Camera-type eye (tissue), 1 donor: ENCODE results near the gene ZAP70. TPM values are rescaled to one million over a fixed set of nuclear protein-coding genes. Genes with fewer than 3 reads are reported as not detected.

Source experiments
- total RNA-seq: library from RNA; depleted of rRNA; stranded (reverse); fragments of >200 nt; gene quantifications from one replicate; pipeline ENCODE4 v1.2.3, GENCODE V29; 2014

ZAP70 gene
- total RNA-seq = 1.5 TPM

GRCh38 chr2:97713296-97714083 lies at the start of gene ZAP70:
TSS of gene ZAP70 (plus strand) at chr2:97713576. CDS start at chr2:97724037, 10,461 bp downstream.

GRCh38 chr2:97663962-97664635 lies 49.3 kb upstream of the ZAP70 start, which contains the start of gene ACTR1B:
TSS of gene ACTR1B (minus strand) at chr2:97664044. CDS start at chr2:97663890, 154 bp downstream.

GRCh38 chr2:97669448-97669847 lies 43.9 kb upstream of the ZAP70 start, which contains the start of gene C2orf92:
TSS of gene C2orf92 (plus strand) at chr2:97669713. CDS start at chr2:97669789, 76 bp downstream.

Other genes starting within 250 kb of the ZAP70 start
- 182 TPM for gene ANKRD36B, start 123.7 kb upstream of the ZAP70 start, total RNA-seq
- 90.7 TPM for gene COX5B, start 67.5 kb upstream of the ZAP70 start, total RNA-seq
- gene ACTR1B, start 49.5 kb upstream of the ZAP70 start, total RNA-seq = 49.9 TPM
- gene C2orf92, start 43.9 kb upstream of the ZAP70 start, total RNA-seq = 16.2 TPM